HEK293 (cell line): ENCODE measurements around the gene RECK.

ENCODE experiments used
- CTCF ChIA-PET: fragments of 350-600 bp; formaldehyde crosslinking; extraction: SDS; loops from one replicate; lab custom pipeline; 2021; ENCODE audit warnings: antibody characterized with exemption; lab: Yijun Ruan, JAX
- POLR2A ChIA-PET: fragments of 300-600 bp; formaldehyde crosslinking; extraction: SDS; loops from one replicate; lab custom pipeline; 2020; ENCODE audit warnings: antibody characterized with exemption, inconsistent platforms; lab: Yijun Ruan, JAX
- H3K27ac ChIP-seq: fragments of 200-500 bp; sonication (Bioruptor generic); 2 replicates; pipeline ENCODE4 v1.5.1; 2014; ENCODE audit warnings: low read depth, low read length, control low read depth, inconsistent platforms; ENCODE audit errors: extremely low read depth
- H3K36me3 ChIP-seq, 2 experiments: fragments of 200-500 bp in 1 of 2; sonication (Bioruptor generic) in 1 of 2; 1 replicate in 1 of 2; 2 replicates in 1 of 2; pipeline ENCODE4 v1.5.1; 2014 to 2017; ENCODE audit warnings: inconsistent platforms in 2 of 2, low read length in 2 of 2; ENCODE audit not compliant: control insufficient read depth in 2 of 2, insufficient read depth in 1 of 2
- H3K4me1 ChIP-seq: fragments of 200-500 bp; sonication (Bioruptor generic); 2 replicates; pipeline ENCODE4 v1.5.1; 2014; ENCODE audit warnings: mild to moderate bottlenecking, low read length, inconsistent platforms; ENCODE audit not compliant: control insufficient read depth, insufficient read depth
- H3K4me3 ChIP-seq: 2 replicates; pipeline ENCODE4 v1.5.1; 2011; ENCODE audit warnings: low read depth, mild to moderate bottlenecking, control low read depth, low read length, moderate library complexity
- H3K9me3 ChIP-seq: fragments of 200-500 bp; sonication (Bioruptor generic); 2 replicates; pipeline ENCODE4 v1.5.1; 2014; ENCODE audit warnings: low read depth, low read length, inconsistent platforms; ENCODE audit not compliant: control insufficient read depth, insufficient read depth
- CTCF ChIP-seq: fragments of 450-650 bp; formaldehyde crosslinking; IDR thresholded peaks from 2 replicates; pipeline ENCODE4 v1.5.1; 2016; ENCODE audit warnings: missing biosample characterization, missing genetic modification characterization
- KLF17 ChIP-seq: fragments of 450-650 bp; formaldehyde crosslinking; IDR thresholded peaks from 2 replicates; pipeline ENCODE4 v1.5.1; 2016; ENCODE audit warnings: missing biosample characterization, missing genetic modification characterization
- MEIS1 ChIP-seq: sonication (generic); formaldehyde crosslinking; IDR thresholded peaks from 2 replicates; pipeline ENCODE4 v1.8.1; 2022; ENCODE audit warnings: missing genetic modification reagents, mild to moderate bottlenecking, borderline replicate concordance
- SCRT1 ChIP-seq: fragments of 450-650 bp; formaldehyde crosslinking; IDR thresholded peaks from 2 replicates; pipeline ENCODE4 v1.5.1; 2016; ENCODE audit warnings: missing biosample characterization, missing genetic modification characterization, borderline replicate concordance
- ZNF2 ChIP-seq: fragments of 450-650 bp; formaldehyde crosslinking; IDR thresholded peaks from 2 replicates; pipeline ENCODE4 v1.5.1; 2016; ENCODE audit warnings: missing biosample characterization, missing genetic modification characterization
- ZNF24 ChIP-seq: fragments of 450-650 bp; formaldehyde crosslinking; IDR thresholded peaks from 2 replicates; pipeline ENCODE4 v1.5.1; 2016; ENCODE audit warnings: missing biosample characterization, missing genetic modification characterization
- ZNF280D ChIP-seq: fragments of 450-650 bp; formaldehyde crosslinking; IDR thresholded peaks from 2 replicates; pipeline ENCODE4 v1.5.1; 2016; ENCODE audit warnings: missing biosample characterization, missing genetic modification characterization
- ZNF311 ChIP-seq: fragments of 450-650 bp; formaldehyde crosslinking; IDR thresholded peaks from 2 replicates; pipeline ENCODE4 v1.5.1; 2017; ENCODE audit warnings: missing biosample characterization, missing genetic modification characterization, borderline replicate concordance
- ZNF391 ChIP-seq: fragments of 450-650 bp; formaldehyde crosslinking; IDR thresholded peaks from 2 replicates; pipeline ENCODE4 v1.5.1; 2016; ENCODE audit warnings: low read depth, missing biosample characterization, missing genetic modification characterization, borderline replicate concordance
- ZNF626 ChIP-seq: fragments of 450-650 bp; sonication (Bioruptor Pico); formaldehyde crosslinking; IDR thresholded peaks from 2 replicates; pipeline ENCODE4 v1.5.1; 2018; ENCODE audit warnings: missing biosample characterization, missing genetic modification characterization, inconsistent platforms
- ZNF654 ChIP-seq: fragments of 450-650 bp; formaldehyde crosslinking; IDR thresholded peaks from 2 replicates; pipeline ENCODE4 v1.5.1; 2016; ENCODE audit warnings: low read depth, missing biosample characterization, missing genetic modification characterization

Gene RECK

GRCh38 chr9:36021968-36022367 lies 14.7 kb upstream of the RECK start:
- Histone ChIP-seq H3K4me3 (no peak overlapping the region), H3K9me3 (no peaks in the 10 kb centered on the region), H3K27ac (no peak overlapping the region), H3K4me1 (no peaks in the 10 kb centered on the region), H3K36me3 (no peaks in the 10 kb centered on the region)
- ChIA-PET CTCF (interaction anchor here (0.6 to 7.7 kb wide), 15 partner anchors 13 to 362 kb away, joined by 3 to 104 read pairs (median 6); partner anchors contain the start of genes OR2S2 and RECK), POLR2A (no interaction called here)
- TF ChIP-seq MEIS1 (CRISPR knock-in tag) (no peak), ZNF280D (tag by site-specific recombination) (no peak), ZNF626 (tag by site-specific recombination) (no peak), ZNF24 (tag by site-specific recombination) (no peak), SCRT1 (tag by site-specific recombination) (no peak), KLF17 (tag by site-specific recombination) (no peak), CTCF (tag by site-specific recombination) (no peak)

GRCh38 chr9:36023260-36024048 lies 13.3 kb upstream of the RECK start:
- Histone ChIP-seq H3K4me1 (no peaks in the 10 kb centered on the region), H3K36me3 (no peaks in the 10 kb centered on the region), H3K27ac (no peak overlapping the region), H3K4me3 (no peak overlapping the region), H3K9me3 (no peaks in the 10 kb centered on the region)
- ChIA-PET CTCF (interaction anchor here (0.6 to 7.7 kb wide), 40 partner anchors 8 to 546 kb away, joined by 3 to 104 read pairs (median 4); partner anchors contain the start of genes OR2S2 and RECK), POLR2A (interaction anchor here (0.7 to 1.8 kb wide), 3 partner anchors 13 to 167 kb away, joined by 3 to 6 read pairs (median 3); partner anchors contain the start of gene RECK)
- TF ChIP-seq CTCF (tag by site-specific recombination) (peak; percentile 63; the same call in 1 of the 2 replicates), ZNF311 (tag by site-specific recombination) (no peak), ZNF2 (peak; percentile 70), ZNF654 (tag by site-specific recombination) (peak; percentile 75), ZNF391 (tag by site-specific recombination) (no peak)
